Tibial nerve (tissue), 3 donors: ENCODE measurements around the gene COL27A1.

Experiments used
- POLR2A ChIP-seq, 2 donors: fragments of 450-650 bp; IDR thresholded peaks; one replicate each; pipeline ENCODE4 v1.6.1; 2017; ENCODE audit warnings: antibody characterized with exemption in 2 of 2, mild to moderate bottlenecking in 2 of 2, moderate library complexity in 2 of 2
- TF ChIP-seq, protein P1 (sequence below), 5 experiments: fragments of 200-600 bp in 3 of 5; fragments of 450-650 bp in 2 of 5; sonication (generic) in 3 of 5; IDR thresholded peaks; one replicate each; pipeline ENCODE4 v1.5.1; 2016 to 2019; ENCODE audit warnings: antibody characterized with exemption in 5 of 5, mild to moderate bottlenecking in 3 of 5, moderate library complexity in 2 of 5

DNA sequence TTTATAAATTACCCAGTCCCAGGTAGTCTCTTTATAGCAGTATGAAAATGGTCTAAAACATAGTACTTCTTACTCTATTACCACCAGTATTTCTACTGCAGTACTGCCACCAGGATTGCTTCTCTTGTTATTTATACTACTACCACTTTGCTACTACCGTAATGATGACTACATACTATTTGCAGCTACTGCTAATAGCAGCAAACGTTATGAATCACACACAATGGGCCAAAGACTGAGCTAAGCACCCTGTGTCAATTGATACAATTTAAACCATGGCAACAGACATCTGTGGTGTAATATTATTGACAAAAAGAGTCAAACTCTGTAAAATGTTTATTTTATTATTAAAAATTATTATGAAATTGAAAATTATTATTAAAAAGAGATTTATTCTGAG, 41.0 kb upstream of the COL27A1 start:
- TF ChIP-seq, protein P1, sequence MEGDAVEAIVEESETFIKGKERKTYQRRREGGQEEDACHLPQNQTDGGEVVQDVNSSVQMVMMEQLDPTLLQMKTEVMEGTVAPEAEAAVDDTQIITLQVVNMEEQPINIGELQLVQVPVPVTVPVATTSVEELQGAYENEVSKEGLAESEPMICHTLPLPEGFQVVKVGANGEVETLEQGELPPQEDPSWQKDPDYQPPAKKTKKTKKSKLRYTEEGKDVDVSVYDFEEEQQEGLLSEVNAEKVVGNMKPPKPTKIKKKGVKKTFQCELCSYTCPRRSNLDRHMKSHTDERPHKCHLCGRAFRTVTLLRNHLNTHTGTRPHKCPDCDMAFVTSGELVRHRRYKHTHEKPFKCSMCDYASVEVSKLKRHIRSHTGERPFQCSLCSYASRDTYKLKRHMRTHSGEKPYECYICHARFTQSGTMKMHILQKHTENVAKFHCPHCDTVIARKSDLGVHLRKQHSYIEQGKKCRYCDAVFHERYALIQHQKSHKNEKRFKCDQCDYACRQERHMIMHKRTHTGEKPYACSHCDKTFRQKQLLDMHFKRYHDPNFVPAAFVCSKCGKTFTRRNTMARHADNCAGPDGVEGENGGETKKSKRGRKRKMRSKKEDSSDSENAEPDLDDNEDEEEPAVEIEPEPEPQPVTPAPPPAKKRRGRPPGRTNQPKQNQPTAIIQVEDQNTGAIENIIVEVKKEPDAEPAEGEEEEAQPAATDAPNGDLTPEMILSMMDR (IDR thresholded peaks at IDR 0.05) = no peak
- TF ChIP-seq POLR2A (IDR thresholded peaks at IDR 0.05) = no peak
